Measurements from ENCODE around the gene LHFPL6.

The LHFPL6 gene

DNA sequence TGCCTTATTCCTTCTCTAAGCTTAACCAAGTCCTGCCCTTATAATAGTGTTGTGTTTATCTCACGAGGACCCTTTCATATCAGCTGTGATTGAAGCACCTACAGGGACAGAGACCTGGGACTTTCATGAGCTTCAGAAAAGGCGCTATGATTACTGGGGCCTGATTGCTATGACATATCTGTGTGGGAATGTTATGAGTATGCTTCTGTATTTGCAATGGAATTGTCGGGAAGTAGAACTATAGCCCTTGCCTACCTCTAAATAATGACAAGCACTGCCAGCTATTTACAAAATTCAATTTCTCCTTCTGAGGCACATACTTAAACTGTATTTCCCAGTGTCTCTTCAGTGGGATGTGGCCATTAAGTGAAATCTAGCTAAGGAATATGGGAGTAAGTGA is 191.5 kb downstream of the LHFPL6 start:
- no peak overlapping the region for H3K4me3 ChIP-seq (replicated peaks in 1 of 2; ENCODE audit: low read depth in 2 of 2, low read length in 2 of 2)
- TF ChIP-seq, protein P1, sequence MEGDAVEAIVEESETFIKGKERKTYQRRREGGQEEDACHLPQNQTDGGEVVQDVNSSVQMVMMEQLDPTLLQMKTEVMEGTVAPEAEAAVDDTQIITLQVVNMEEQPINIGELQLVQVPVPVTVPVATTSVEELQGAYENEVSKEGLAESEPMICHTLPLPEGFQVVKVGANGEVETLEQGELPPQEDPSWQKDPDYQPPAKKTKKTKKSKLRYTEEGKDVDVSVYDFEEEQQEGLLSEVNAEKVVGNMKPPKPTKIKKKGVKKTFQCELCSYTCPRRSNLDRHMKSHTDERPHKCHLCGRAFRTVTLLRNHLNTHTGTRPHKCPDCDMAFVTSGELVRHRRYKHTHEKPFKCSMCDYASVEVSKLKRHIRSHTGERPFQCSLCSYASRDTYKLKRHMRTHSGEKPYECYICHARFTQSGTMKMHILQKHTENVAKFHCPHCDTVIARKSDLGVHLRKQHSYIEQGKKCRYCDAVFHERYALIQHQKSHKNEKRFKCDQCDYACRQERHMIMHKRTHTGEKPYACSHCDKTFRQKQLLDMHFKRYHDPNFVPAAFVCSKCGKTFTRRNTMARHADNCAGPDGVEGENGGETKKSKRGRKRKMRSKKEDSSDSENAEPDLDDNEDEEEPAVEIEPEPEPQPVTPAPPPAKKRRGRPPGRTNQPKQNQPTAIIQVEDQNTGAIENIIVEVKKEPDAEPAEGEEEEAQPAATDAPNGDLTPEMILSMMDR (IDR thresholded peaks at IDR 0.05; ENCODE audit: low read depth, low read length) = no peak
- peak in 1 of 2 donors; percentile 69 for DNase-seq (ENCODE audit: low read depth in 2 of 2)

DNA sequence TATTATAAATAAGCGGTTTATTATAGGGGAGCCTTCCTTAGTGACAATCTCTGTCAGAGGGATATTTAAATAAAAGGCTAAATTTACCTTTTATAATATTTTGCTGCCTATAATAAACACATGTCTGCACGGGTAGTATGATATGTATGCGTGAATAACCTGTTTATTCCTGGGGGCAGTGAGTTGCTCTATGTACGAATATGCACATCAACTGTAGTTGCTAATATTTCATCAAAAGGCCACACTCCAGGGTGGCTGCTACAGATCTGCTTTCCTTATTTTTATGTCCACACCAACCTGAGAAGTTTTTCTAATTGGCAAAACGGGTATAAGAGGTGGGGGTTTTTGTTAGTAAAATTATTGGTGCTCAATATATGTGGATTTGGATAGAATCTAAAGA is 192.0 kb downstream of the LHFPL6 start:
- H3K4me3 ChIP-seq (replicated peaks in 1 of 2; ENCODE audit: low read depth in 2 of 2, low read length in 2 of 2) = no peak overlapping the region
- DNase-seq (ENCODE audit: low read depth in 2 of 2) = no peak
- TF ChIP-seq, protein P1 (IDR thresholded peaks at IDR 0.05; ENCODE audit: low read depth, low read length) = no peak

DNA sequence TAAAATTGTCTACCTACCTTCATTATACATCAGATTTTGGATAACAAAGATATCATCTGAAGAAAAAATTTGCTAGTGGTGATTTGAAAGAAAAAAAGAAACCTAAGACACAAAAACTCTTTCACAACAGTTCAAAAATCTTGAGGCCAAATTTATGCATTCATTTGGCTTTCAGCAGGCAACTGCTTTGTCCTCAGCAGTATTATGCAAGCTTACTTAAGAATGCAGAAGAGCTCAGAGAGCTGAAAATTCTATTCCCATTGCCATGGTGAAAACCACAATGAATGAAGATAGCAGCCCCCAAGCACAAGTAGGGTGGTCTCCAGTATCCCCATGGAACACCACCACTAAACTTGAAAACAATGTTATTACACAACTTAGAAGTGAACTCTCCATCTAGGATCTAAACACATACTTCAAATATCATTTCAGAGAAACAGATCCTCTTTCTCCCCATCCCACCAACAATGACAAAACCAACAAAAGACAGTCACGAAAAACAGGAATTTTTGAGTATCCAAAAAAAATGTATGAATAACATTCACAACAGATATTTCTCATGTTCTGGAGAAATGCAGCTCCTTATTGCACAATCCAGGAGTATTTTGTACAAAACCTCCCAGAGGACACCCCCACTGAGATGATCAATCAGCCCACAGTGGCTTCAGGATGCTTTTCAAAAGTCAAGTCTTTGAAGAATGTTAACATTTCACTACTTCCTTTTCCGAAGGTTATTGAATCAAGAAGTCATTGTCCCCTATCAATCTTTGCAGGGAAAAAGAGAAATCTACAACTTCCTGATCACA is 192.7 kb downstream of the LHFPL6 start:
- TF ChIP-seq, protein P1 (IDR thresholded peaks at IDR 0.05; ENCODE audit: low read depth, low read length) = no peak
- DNase-seq (ENCODE audit: low read depth in 2 of 2) = peak; percentile 90 to 92
- no peak overlapping the region for H3K4me3 ChIP-seq (replicated peaks in 1 of 2; ENCODE audit: low read depth in 2 of 2, low read length in 2 of 2)

DNA sequence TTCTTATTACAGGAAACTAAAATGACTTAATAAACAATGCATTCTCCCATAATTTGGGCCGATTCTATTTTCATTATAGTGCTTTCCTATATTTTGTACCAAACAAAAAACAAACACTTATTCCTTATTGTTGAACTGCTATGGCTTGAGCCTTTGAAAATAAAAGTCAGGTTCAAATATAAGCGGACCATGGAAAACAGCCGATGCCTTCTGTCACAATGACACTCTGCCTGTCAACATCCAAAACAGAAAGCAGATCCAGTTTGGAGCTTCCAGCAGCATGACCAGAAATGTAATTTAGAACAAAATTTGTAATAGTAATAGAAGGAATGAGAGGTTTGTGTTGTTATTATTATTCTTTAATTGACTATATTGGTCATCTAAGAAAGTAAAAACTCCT is 194.5 kb downstream of the LHFPL6 start:
- no peak for DNase-seq (ENCODE audit: low read depth in 2 of 2)
- TF ChIP-seq, protein P1 (IDR thresholded peaks at IDR 0.05; ENCODE audit: low read depth, low read length) = no peak
- H3K4me3 ChIP-seq (replicated peaks in 1 of 2; ENCODE audit: low read depth in 2 of 2, low read length in 2 of 2) = no peak overlapping the region

DNA sequence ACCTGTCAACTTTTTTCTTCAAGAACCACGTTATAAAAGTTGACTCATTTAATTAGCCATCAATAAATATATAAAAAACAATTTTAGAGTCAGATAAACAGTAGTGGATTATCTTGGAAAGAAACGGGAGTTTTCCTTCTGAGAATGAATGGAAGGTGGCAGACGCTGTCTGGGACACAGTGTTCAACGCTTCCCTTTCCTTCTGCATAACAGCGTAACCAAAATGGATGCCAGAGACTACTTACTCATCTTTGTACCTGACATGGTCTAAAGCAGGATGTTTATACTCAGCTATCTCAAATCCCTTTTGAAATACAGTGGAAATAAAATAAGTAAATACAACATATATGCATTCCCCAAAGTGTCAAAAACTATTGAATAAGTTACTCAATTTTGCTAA is 195.2 kb downstream of the LHFPL6 start:
- TF ChIP-seq, protein P1 (IDR thresholded peaks at IDR 0.05; ENCODE audit: low read depth, low read length) = no peak
- H3K4me3 ChIP-seq (replicated peaks in 1 of 2; ENCODE audit: low read depth in 2 of 2, low read length in 2 of 2) = no peak overlapping the region
- no peak for DNase-seq (ENCODE audit: low read depth in 2 of 2)

DNA sequence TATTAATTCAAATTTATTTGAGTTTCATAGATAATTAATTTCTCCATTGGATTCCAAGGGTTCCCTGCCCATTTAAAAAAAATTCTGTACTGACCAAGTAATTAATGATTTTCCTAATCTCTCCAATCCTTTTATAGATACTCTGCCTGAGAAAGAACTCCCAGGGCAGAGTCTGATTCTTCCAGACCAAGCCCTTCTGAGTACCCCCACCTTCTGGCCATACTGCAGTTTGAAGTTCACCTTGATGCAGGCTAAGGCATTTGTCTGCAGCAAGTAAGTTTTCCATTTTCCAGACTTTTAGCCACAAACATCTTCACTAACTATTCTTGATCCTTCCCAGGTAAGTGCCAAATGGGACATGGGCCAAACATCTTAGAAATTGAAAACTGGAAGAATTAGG is 195.9 kb downstream of the LHFPL6 start:
- no peak overlapping the region for H3K4me3 ChIP-seq (replicated peaks in 1 of 2; ENCODE audit: low read depth in 2 of 2, low read length in 2 of 2)
- TF ChIP-seq, protein P1 (IDR thresholded peaks at IDR 0.05; ENCODE audit: low read depth, low read length) = no peak
- DNase-seq (ENCODE audit: low read depth in 2 of 2) = no peak

DNA sequence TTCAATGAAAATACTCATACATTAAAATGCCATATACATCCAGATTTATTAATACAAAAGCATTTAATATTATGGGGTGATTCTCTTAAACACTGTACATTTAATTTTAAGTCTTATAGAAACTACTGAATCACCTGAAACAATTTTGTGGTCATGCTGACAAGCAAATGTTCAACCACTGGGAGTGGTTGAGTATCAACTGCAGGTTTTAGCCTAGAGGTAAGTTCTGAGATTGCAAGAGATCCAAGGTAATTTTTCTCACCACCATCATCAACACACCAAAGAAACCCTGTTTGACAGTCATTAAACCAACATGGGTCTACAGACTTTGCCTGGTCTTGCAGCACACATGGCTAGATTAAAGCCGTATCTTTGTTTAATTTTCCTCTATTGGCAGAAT is 196.3 kb downstream of the LHFPL6 start:
- H3K4me3 ChIP-seq (replicated peaks in 1 of 2; ENCODE audit: low read depth in 2 of 2, low read length in 2 of 2) = no peak overlapping the region
- DNase-seq (ENCODE audit: low read depth in 2 of 2) = no peak
- TF ChIP-seq, protein P1 (IDR thresholded peaks at IDR 0.05; ENCODE audit: low read depth, low read length) = no peak
